Gastroesophageal sphincter (tissue), 4 donors: ENCODE data around the gene VSTM2B. TPM values are rescaled to one million over a fixed set of nuclear protein-coding genes. Genes with fewer than 3 reads are reported as not detected.

ENCODE experiments used
- ATAC-seq: fragments of 150-250 bp; one replicate; pipeline ENCODE4 v1.9.1; 2016; ENCODE audit warnings: mild to moderate bottlenecking, moderate library complexity
- H3K27ac ChIP-seq, 4 donors: fragments of 200-600 bp; sonication (generic) in 3 of 4; 1 replicate in 3 of 4; 2 replicates in 1 of 4; pipeline ENCODE4 v1.5.1; 2016 to 2019
- H3K27me3 ChIP-seq: fragments of 200-600 bp; sonication (generic); one replicate; pipeline ENCODE4 v1.5.1; 2019
- H3K36me3 ChIP-seq, 2 donors: fragments of 200-600 bp; sonication (generic); one replicate each; pipeline ENCODE4 v1.5.1; 2019; ENCODE audit warnings: control low read depth in 1 of 2
- H3K4me1 ChIP-seq, 3 donors: fragments of 200-600 bp; sonication (generic); 1 replicate in 2 of 3; 2 replicates in 1 of 3; pipeline ENCODE4 v1.5.1; 2016 to 2019; ENCODE audit warnings: control low read depth in 2 of 3
- H3K4me3 ChIP-seq, 2 donors: fragments of 200-600 bp; sonication (generic); one replicate each; pipeline ENCODE4 v1.5.1; 2019; ENCODE audit warnings: mild to moderate bottlenecking in 1 of 2, moderate library complexity in 1 of 2
- H3K9me3 ChIP-seq, 3 donors: fragments of 200-600 bp; sonication (generic); one replicate each; pipeline ENCODE4 v1.5.1; 2017 to 2019; ENCODE audit warnings: control low read depth in 2 of 3
- CTCF ChIP-seq, 4 experiments: fragments of 200-600 bp in 2 of 4; fragments of 450-650 bp in 2 of 4; sonication (generic) in 1 of 4; IDR thresholded peaks; one replicate each; pipeline ENCODE4 v1.5.1; 2017 to 2019; ENCODE audit warnings: antibody characterized with exemption in 4 of 4, mild to moderate bottlenecking in 2 of 4, moderate library complexity in 2 of 4
- EP300 ChIP-seq: sonication (generic); formaldehyde crosslinking; IDR thresholded peaks from one replicate; pipeline ENCODE4 v1.6.1; 2017; ENCODE audit warnings: antibody characterized with exemption, mild to moderate bottlenecking
- POLR2A ChIP-seq, 2 donors: fragments of 450-650 bp; IDR thresholded peaks; one replicate each; pipeline ENCODE4 v1.6.1; 2017; ENCODE audit warnings: antibody characterized with exemption in 2 of 2, mild to moderate bottlenecking in 2 of 2, moderate library complexity in 1 of 2
- POLR2AphosphoS5 ChIP-seq: sonication (generic); formaldehyde crosslinking; IDR thresholded peaks from one replicate; pipeline ENCODE4 v1.6.1; 2017; ENCODE audit warnings: antibody characterized with exemption
- WGBS, 2 donors: methylation state at CpG; one replicate each; pipeline ENCODE4 v1.1.5; 2018; ENCODE audit warnings: low coverage in 1 of 2; 5-methylcytosine and 5-hydroxymethylcytosine counted together
- total RNA-seq, 4 donors: library from RNA; depleted of rRNA; stranded (reverse); fragments of >200 nt; gene quantifications; one replicate each; pipeline ENCODE4 v1.1.0, GENCODE V29; 2016

The VSTM2B gene
- total RNA-seq, 4 donors from 2014 or later: 0.40 TPM; not detected in 3

- no peaks in the 10 kb centered on the region for H3K36me3 ChIP-seq
- no peak overlapping the region for H3K27ac ChIP-seq
- H3K4me3 ChIP-seq: no peak overlapping the region
- H3K9me3 ChIP-seq: no peaks in the 10 kb centered on the region
- no peak for ATAC-seq
- 71 to 77% methylated on average over 6 of the region's 6 CpGs for WGBS, 2 donors
- TF ChIP-seq POLR2A (IDR thresholded peaks at IDR 0.05) (no peak), POLR2AphosphoS5 (no peak), EP300 (no peak), CTCF (IDR thresholded peaks at IDR 0.05) (no peak)
- H3K27me3 ChIP-seq: peaks cover 87% of the 10 kb centered on the region
- H3K4me1 ChIP-seq: no peaks in the 10 kb centered on the region
These were observed 45.4 kb downstream of the VSTM2B start for GRCh38 chr19:29571181-29571580.

GRCh38 chr19:29573486-29573885, 47.7 kb downstream of the VSTM2B start:
- H3K9me3 ChIP-seq: no peaks in the 10 kb centered on the region
- H3K36me3 ChIP-seq: no peaks in the 10 kb centered on the region
- no peaks in the 10 kb centered on the region for H3K4me1 ChIP-seq
- H3K27ac ChIP-seq: no peak overlapping the region
- peaks cover 91% of the 10 kb centered on the region for H3K27me3 ChIP-seq
- no peak for ATAC-seq
- no peak for TF ChIP-seq CTCF (IDR thresholded peaks at IDR 0.05)
- TF ChIP-seq POLR2A (IDR thresholded peaks at IDR 0.05): no peak
- TF ChIP-seq POLR2AphosphoS5: no peak
- TF ChIP-seq EP300: no peak
- 45 to 81% methylated on average over 4 to 7 of the region's 7 CpGs for WGBS, 2 donors
- H3K4me3 ChIP-seq: no peak overlapping the region

- Histone ChIP-seq H3K4me1 (no peaks in the 10 kb centered on the region), H3K27ac (no peak overlapping the region), H3K36me3 (no peaks in the 10 kb centered on the region), H3K4me3 (no peak overlapping the region), H3K27me3 (peaks cover 86% of the 10 kb centered on the region), H3K9me3 (no peaks in the 10 kb centered on the region)
- no peak for ATAC-seq
- WGBS, 2 donors: 31 to 56% methylated on average over 2 to 3 of the region's 3 CpGs
- TF ChIP-seq POLR2AphosphoS5: no peak
- no peak for TF ChIP-seq EP300
- no peak for TF ChIP-seq CTCF (IDR thresholded peaks at IDR 0.05)
- no peak for TF ChIP-seq POLR2A (IDR thresholded peaks at IDR 0.05)
These were observed 48.7 kb downstream of the VSTM2B start for GRCh38 chr19:29574510-29574909.

- Histone ChIP-seq H3K4me1 (no peaks in the 10 kb centered on the region), H3K4me3 (no peak overlapping the region), H3K27ac (no peak overlapping the region), H3K27me3 (peaks cover 85% of the 10 kb centered on the region), H3K9me3 (peaks cover 0 to 6% (median 0%) of the 10 kb centered on the region in 3 donors), H3K36me3 (no peaks in the 10 kb centered on the region)
- 19 to 25% methylated on average over 5 to 9 of the region's 14 CpGs for WGBS, 2 donors
- ATAC-seq: no peak
- TF ChIP-seq CTCF (IDR thresholded peaks at IDR 0.05) (no peak), POLR2A (IDR thresholded peaks at IDR 0.05) (no peak), EP300 (no peak), POLR2AphosphoS5 (no peak)
These were observed 50.3 kb downstream of the VSTM2B start for GRCh38 chr19:29576046-29576606.
